ENCODE measurements around the gene EFCAB7. TPM values are rescaled to one million over a fixed set of nuclear protein-coding genes. Genes with fewer than 3 reads are reported as not detected.

Gene EFCAB7
- total and polyA plus RNA-seq, 2 donors (not counting 3 experiments of a cell fraction or from before 2014, with no cell fraction given): 1.4 to 7.1 TPM

DNA sequence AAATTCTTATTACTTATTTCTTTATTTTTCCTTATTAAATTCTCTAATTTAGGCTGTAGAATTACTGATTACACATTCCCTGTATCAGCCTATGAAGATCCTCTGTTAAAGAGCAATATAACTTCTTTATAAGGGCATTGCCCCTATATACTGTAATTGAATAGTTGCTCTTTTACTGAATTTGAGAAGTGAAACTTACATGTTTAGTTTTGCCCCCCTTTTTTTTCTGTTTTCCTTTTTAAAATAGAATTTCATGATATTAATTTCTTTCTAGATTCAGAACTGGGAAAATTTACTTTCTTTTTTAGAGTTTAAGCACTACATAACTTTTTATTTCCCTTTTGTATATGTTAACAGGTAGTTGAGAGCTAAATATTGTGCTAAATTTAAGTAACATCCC is 40.4 kb downstream of the EFCAB7 start:
- POLR2A ChIA-PET: no interaction called here

More for the DNA sequence above, 40.4 kb downstream of the EFCAB7 start:
- Histone ChIP-seq H3K36me3 (ENCODE audit: control insufficient read depth in 2 of 2, extremely low read depth in 1 of 2, insufficient read depth in 2 of 2, low read length in 2 of 2) (no peaks in the 10 kb centered on the region), H3K4me2 (ENCODE audit: insufficient read depth, low read length) (no peak overlapping the region), H3K9me1 (replicated peaks; ENCODE audit: control insufficient read depth, extremely low read depth, insufficient read depth, low read length) (no peaks in the 10 kb centered on the region), H2AFZ (ENCODE audit: low read depth, low read length) (no peak overlapping the region), H3K9me3 (replicated peaks; ENCODE audit: control insufficient read depth, insufficient read depth, low read length) (no peaks in the 10 kb centered on the region), H3K4me3 (replicated peaks in 1 of 3; ENCODE audit: insufficient read depth in 1 of 3, low read depth in 1 of 3, low read length in 3 of 3) (no peak overlapping the region), H3K79me2 (ENCODE audit: control insufficient read depth, insufficient read depth, low read length) (no peaks in the 10 kb centered on the region), H3K9ac (replicated peaks; ENCODE audit: extremely low read depth, insufficient read depth, low read length) (no peak overlapping the region), H3K4me1 (ENCODE audit: control insufficient read depth, extremely low read depth, insufficient read depth, low read length) (no peaks in the 10 kb centered on the region), H3K27ac (ENCODE audit: insufficient read depth, low read depth, low read length) (no peak overlapping the region), H3K27me3 (ENCODE audit: control insufficient read depth in 2 of 2, insufficient read depth in 2 of 2, low read length in 2 of 2) (no peaks in the 10 kb centered on the region), H4K20me1 (replicated peaks; ENCODE audit: control insufficient read depth, extremely low read depth, insufficient read depth, low read length) (no peaks in the 10 kb centered on the region)
- BruUV-seq (replicated peaks): no TSS peak
- intact Hi-C loops (cut with micrococcal nuclease): no loop called here
- TF ChIP-seq JUN (IDR thresholded peaks at IDR 0.05; ENCODE audit: borderline replicate concordance, insufficient read depth, insufficient read length, low read depth): no peak
- TF ChIP-seq MYC (IDR thresholded peaks at IDR 0.05; ENCODE audit: low read depth, low read length): no peak
- no peak for TF ChIP-seq POLR2AphosphoS5 (IDR thresholded peaks at IDR 0.05; ENCODE audit: insufficient read depth, low read depth, low read length)
- TF ChIP-seq POLR2A (IDR thresholded peaks at IDR 0.05; ENCODE audit: low read depth, low read length): no peak
- no peak for TF ChIP-seq FOS (IDR thresholded peaks at IDR 0.05; ENCODE audit: borderline replicate concordance, insufficient read depth, low read length)
- TF ChIP-seq, protein P1, sequence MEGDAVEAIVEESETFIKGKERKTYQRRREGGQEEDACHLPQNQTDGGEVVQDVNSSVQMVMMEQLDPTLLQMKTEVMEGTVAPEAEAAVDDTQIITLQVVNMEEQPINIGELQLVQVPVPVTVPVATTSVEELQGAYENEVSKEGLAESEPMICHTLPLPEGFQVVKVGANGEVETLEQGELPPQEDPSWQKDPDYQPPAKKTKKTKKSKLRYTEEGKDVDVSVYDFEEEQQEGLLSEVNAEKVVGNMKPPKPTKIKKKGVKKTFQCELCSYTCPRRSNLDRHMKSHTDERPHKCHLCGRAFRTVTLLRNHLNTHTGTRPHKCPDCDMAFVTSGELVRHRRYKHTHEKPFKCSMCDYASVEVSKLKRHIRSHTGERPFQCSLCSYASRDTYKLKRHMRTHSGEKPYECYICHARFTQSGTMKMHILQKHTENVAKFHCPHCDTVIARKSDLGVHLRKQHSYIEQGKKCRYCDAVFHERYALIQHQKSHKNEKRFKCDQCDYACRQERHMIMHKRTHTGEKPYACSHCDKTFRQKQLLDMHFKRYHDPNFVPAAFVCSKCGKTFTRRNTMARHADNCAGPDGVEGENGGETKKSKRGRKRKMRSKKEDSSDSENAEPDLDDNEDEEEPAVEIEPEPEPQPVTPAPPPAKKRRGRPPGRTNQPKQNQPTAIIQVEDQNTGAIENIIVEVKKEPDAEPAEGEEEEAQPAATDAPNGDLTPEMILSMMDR (IDR thresholded peaks at IDR 0.05; ENCODE audit: extremely low read depth in 1 of 2, insufficient read depth in 1 of 2, low read depth in 1 of 2, low read length in 2 of 2): no peak
- TF ChIP-seq, protein P2, sequence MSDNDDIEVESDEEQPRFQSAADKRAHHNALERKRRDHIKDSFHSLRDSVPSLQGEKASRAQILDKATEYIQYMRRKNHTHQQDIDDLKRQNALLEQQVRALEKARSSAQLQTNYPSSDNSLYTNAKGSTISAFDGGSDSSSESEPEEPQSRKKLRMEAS (IDR thresholded peaks at IDR 0.05; ENCODE audit: insufficient read depth, insufficient read length): no peak
- no peak for TF ChIP-seq EZH2 (IDR thresholded peaks at IDR 0.05; ENCODE audit: borderline replicate concordance, low read depth, low read length, severe bottlenecking)
- TF ChIP-seq GATA2 (IDR thresholded peaks at IDR 0.05; ENCODE audit: insufficient read depth, insufficient read length, low read depth, low read length): no peak
- DNase-seq (ENCODE audit: low read depth, low spot score): no peak
- no peak for FAIRE-seq
- dilution Hi-C loops (cut with MboI; ENCODE audit: extremely low pct_ligation_motif_present, low sequenced_read_pairs): no loop called here
- CTCF ChIA-PET: interaction anchor here (0.8 to 1.0 kb wide), 3 partner anchors 8 to 26 kb away, joined by 3 to 5 read pairs (median 4); no protein-coding TSS in a partner anchor

Data from endothelial cell of umbilical vein (primary cell).